Hepatocyte (in vitro differentiated cells): ENCODE data around the gene AVEN.

Source experiments
- CTCF ChIP-seq: fragments of 200-600 bp; sonication (generic); IDR thresholded peaks from 2 replicates; pipeline ENCODE4 v1.5.1; 2016; ENCODE audit warnings: antibody characterized with exemption, mild to moderate bottlenecking; ENCODE audit not compliant: poor library complexity
- EZH2 ChIP-seq: fragments of 200-600 bp; sonication (generic); IDR thresholded peaks from 2 replicates; pipeline ENCODE4 v1.6.1; 2016; ENCODE audit warnings: antibody characterized with exemption, mild to moderate bottlenecking, borderline replicate concordance
- EZH2phosphoT487 ChIP-seq: fragments of 200-600 bp; sonication (generic); IDR thresholded peaks from one replicate; pipeline ENCODE4 v1.6.1; 2018; ENCODE audit warnings: antibody characterized with exemption, mild to moderate bottlenecking, low read depth, moderate library complexity; ENCODE audit not compliant: unreplicated experiment, severe bottlenecking

- TF ChIP-seq CTCF (no peak), EZH2 (no peak), EZH2phosphoT487 (no peak)
These were observed 748 bp upstream of the AVEN start for GRCh38 chr15:34039790-34040113.
